ENCODE data around the gene ZNF600.
"Not testable (repeated sequence)": the region's sequence is repeated elsewhere in the genome, so short reads cannot be mapped to it uniquely, and the experiment has no call there.

ZNF600 gene

DNA sequence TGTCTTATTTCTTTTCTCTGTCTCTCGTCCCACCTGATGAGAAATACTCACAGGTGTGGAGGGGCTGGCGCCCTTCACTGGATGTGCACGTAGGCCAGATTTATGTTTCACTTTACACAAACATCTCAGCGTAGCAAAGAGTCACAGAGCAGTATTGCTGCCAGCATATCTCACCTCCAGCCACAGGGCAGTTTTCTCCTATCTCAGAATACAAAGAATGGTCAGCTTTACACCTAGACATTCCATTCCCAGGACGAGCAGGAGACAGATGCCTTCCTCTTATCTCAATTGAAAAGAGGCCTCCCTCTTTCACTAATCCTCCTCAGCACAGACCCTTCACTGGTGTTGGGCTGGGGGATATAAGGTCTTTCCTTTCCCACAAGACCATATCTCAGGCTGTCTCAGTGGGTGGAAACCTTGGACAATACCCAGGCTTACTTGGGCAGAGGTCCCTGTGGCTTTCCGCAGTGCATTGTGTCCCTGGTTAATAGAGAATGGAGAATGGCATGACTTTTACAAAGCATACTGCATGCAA lies 44.6 kb downstream of the ZNF600 start:
- no peak for DNase-seq (ENCODE audit: low read depth)

- DNase-seq (ENCODE audit: low read depth) = not testable (repeated sequence)
Observed at GRCh38 chr19:52741371-52741770, 45.2 kb downstream of the ZNF600 start.

DNA sequence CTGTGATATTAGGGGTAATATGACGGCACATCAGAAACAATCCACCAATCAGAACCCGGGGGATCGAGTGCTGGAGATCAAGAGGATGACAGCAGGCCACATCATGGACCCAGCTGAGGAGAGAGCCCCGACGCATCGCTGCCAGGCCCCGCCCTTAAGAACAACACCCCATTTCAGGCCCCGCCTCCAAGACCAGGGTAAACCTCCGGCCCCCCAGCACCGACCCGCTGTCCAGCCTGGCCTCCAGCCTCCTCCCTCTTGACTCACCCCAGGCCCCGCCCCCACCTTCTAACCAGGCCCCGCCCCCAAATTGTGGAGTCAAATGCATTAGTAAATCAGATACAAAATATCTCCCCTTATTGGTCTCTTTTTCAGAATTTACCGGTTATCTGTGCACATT lies 47.0 kb downstream of the ZNF600 start:
- DNase-seq (ENCODE audit: low read depth) = no peak

- no peak for DNase-seq (ENCODE audit: low read depth)
Observed at GRCh38 chr19:52735734-52736133, 50.9 kb downstream of the ZNF600 start.

- DNase-seq (ENCODE audit: low read depth) = peak; percentile 69
Observed at GRCh38 chr19:52734893-52735661, 51.5 kb downstream of the ZNF600 start, which contains the start of gene ZNF611. TSS of gene ZNF611 (minus strand) at chr19:52735044. CDS start at chr19:52715894, 19,150 bp downstream.

- DNase-seq (ENCODE audit: low read depth) = no peak
Observed at GRCh38 chr19:52734331-52734892, 52.2 kb downstream of the ZNF600 start.

DNA sequence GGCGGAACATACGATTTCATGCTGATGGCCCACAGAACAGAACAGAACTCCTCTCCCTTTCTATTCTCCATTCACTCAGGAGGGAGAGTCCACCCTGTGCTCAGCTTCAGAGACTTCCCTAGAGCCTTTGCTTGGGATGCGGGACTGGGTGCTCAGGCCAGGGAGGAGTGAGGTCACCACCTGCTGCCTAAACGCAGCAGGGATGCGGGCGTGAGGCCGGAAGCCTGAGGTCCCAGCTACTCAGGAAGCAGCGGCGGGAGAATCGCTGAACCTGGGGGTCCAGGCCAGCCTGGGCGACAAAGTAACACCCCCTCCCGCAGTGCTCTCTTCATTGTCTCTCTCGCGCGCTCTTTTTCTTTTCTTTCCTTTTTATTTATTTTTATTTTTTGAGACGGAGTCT lies 60.5 kb downstream of the ZNF600 start:
- not testable (repeated sequence) for DNase-seq (ENCODE audit: low read depth)

DNA sequence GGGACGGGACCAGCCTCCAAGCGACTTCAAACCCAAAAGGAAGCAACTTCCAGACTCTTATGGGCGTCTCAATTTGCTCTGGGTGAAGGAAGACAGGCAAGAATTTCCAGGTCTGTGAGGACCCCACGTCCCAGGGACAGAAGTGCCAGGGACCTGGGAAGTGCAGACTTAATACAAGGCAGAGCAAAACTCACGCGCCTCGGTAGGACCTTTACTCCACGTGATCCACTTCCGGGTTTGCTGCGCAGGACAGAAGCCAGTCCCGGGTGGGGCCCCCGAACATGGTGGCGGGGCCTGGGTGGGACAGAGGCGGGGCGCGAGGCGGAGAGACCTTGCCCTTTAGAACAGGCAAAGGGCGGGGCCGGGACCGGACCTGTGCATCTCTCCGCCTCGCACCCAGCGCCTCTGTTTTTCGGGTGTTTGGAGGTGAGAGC lies 61.0 kb downstream of the ZNF600 start:
- DNase-seq (ENCODE audit: low read depth) = no peak

DNA sequence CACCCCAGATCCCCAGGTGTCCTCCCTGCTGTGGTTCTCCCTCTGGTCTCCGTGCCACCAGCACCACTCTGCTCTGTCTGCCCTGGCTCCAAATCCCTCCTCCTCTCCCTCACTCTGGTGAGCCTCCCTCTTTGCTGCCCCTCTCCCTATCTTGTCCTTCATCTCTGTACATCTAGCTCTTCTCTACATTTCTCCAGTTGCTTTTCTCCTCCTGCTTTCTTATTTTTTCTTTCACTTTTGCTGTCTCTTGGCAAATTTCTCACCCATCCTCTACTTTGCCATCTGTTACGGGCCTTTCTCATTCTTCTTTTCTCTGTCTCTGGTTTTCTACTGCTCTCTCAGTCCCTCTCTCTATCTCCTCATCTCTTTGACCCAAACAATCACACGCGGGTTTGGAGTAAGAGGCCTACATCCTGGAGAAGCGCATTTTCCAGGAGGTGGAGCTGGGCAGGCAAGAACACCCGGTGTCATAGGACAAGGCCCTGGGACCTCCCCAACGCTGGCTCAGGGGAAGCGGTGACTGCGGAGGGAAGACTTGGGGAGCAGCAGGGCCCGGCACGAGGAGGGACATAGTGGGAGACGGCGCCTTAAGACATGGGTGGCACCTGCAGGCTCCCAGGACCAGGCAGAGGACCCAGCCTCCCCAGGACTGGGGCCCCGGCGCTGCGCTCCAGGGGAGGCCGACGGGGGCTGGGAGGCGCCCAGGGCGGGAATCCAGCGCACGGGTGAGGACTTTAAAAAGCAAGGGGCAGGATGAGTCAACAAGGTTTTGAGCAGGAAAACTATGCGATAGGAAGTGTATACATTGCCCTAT lies 61.7 kb downstream of the ZNF600 start:
- no peak for DNase-seq (ENCODE audit: low read depth)

GRCh38 chr19:52723907-52724598 lies 62.5 kb downstream of the ZNF600 start:
- not testable (repeated sequence) for DNase-seq (ENCODE audit: low read depth)

DNA sequence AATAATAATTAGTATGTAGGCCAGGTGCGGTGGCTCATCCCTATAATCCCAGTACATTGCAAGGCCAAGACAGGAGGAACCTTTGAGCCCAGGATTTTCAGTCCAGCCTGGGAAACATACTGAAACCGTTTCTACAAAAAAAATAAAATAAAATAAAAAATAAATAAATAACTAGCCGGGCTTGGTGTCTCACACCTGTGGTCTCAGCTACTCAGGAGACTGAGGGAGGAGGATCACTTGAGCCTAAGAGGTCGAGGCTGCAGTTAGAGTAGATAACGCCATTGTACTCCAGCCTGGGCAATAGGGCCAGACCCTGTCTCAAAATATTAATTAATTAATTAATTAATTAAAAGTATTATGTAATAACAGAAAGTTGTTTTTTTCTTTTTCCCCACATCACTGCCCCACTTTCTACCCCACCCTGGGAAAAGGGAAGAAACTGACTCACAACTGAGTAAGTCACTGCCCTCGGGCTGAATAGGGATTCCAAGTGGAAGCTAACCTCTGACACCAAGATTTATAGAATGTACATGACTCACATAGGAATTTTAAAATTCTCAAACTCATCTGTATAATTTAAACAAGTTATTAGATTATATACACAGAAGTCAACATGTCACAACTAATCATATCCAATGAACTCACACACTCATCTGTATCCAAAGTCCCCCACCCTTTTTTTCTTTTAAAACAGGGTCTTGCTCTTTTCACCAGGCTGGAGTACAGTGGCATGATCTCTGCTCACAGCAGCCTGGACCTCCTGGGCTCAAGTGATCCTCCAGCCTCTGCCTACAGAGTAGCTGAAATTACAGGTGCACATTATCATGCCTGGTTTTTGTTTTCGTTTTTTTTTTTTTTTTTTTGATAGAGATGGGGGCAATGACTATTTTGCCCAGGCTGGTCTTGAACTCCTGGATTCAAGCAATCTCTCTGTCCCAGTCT lies 64.3 kb downstream of the ZNF600 start:
- peak; percentile 61 for DNase-seq (ENCODE audit: low read depth)

- not testable (repeated sequence) for DNase-seq (ENCODE audit: low read depth)
Observed at GRCh38 chr19:52720541-52720940, 66.0 kb downstream of the ZNF600 start.

DNA sequence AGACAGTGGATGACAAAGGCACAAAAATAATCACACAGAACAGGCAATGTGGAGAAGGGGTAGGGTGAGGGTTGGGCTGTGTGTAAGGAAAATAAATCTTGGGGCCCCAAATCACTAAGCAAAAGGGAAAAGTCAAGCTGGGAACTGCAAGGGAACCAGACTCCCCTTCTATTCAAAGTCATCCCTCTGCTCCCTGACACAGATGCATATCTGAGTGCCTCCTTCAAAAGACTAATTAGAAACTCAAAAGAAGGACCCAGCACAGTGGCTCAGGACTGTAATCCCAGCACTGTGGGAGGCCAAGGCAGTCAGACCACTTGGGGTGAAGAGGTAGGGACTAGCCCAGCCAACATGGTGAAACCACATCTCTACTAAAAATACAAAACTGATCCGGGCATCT lies 70.1 kb downstream of the ZNF600 start:
- no peak for DNase-seq (ENCODE audit: low read depth)

DNA sequence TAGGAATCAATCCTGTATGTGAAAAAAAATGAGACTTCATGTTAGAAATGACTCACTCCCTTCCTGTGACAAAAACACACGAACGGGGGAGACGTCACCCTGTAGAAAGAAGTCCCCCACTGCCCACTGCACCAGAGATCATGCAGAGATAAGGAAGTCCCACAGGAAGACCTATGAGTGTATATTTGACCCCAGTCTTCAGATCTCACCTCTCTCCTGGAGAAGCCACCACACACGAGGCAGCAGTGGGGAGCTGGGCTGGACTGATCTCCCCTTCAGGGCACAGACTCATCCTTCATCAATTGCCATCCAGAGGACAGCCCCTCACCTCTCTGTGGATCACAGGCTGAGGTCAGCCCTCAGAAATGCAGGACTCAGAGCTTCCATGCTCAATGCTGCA lies 70.7 kb downstream of the ZNF600 start:
- DNase-seq (ENCODE audit: low read depth) = not testable (repeated sequence)

DNA sequence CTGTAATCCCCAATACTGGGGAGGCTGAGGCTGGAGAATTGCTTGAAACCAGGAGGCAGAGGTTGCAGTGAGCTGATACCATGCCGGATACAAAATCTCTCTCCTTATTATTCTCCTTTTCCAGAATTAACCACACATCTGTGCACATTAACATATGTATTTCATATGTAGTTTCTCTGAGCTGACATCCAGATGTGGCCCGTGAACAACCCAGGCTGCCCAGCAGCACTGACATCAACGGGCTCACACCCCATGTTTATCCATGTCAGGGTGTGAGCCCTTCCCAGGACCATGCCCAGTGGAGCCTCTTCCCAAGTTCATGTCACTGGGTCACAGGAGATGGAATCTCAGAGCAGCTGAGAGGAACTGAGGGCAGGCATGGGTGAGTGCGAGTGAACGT lies 71.3 kb downstream of the ZNF600 start:
- DNase-seq (ENCODE audit: low read depth) = not testable (repeated sequence)
